Measurements from ENCODE around the gene NPC1L1. TPM values are rescaled to one million over a fixed set of nuclear protein-coding genes. Genes with fewer than 3 reads are reported as not detected.

Gene NPC1L1
- total RNA-seq, 1 experiment from 2014 or later = 6.5 TPM

- H3K4me3 ChIP-seq (ENCODE audit: low read depth, low read length) = no peak overlapping the region
- peaks cover 16% of the 10 kb centered on the region for H3K4me1 ChIP-seq
- Mint-ChIP-seq H3K36me3 (ENCODE audit: insufficient read depth, unreplicated experiment) (peaks cover 57% of the 10 kb centered on the region), H3K4me3 (ENCODE audit: unreplicated experiment) (no peak overlapping the region), H3K4me1 (ENCODE audit: low read depth, unreplicated experiment) (peaks cover 30% of the 10 kb centered on the region), H3K9me3 (ENCODE audit: unreplicated experiment) (no peaks in the 10 kb centered on the region), H3K27ac (ENCODE audit: unreplicated experiment) (no peak overlapping the region), H3K27me3 (ENCODE audit: insufficient read depth, unreplicated experiment) (no peaks in the 10 kb centered on the region)
- intact Hi-C loops (cut with micrococcal nuclease; ENCODE audit: unreplicated experiment) = loop anchor here (10.0 kb wide), 1 partner anchor 335 kb away; no protein-coding TSS in a partner anchor
- no peak for DNase-seq
- BruUV-seq (replicated peaks) = no TSS peak
- H3K9me3 ChIP-seq = no peaks in the 10 kb centered on the region
- no peaks in the 10 kb centered on the region; the same call in none of the 2 replicates for H3K36me3 ChIP-seq (ENCODE audit: control insufficient read depth, insufficient read depth, low read length)
- no peaks in the 10 kb centered on the region for H3K27me3 ChIP-seq (replicated peaks; ENCODE audit: control insufficient read depth, insufficient read depth, low read length)
- ChIA-PET CTCF (no interaction called here), POLR2A (no interaction called here)
- no peak for TF ChIP-seq CTCF (IDR thresholded peaks at IDR 0.05; ENCODE audit: insufficient read depth in 1 of 2, low read depth in 1 of 2, low read length in 1 of 2, severe bottlenecking in 1 of 2, unreplicated experiment in 1 of 2)
Measured at GRCh38 chr7:44470135-44470479, 71.0 kb downstream of the NPC1L1 start.

GRCh38 chr7:44469461-44470134 lies 71.5 kb downstream of the NPC1L1 start:
- H3K27me3 ChIP-seq (replicated peaks; ENCODE audit: control insufficient read depth, insufficient read depth, low read length) = no peaks in the 10 kb centered on the region
- Mint-ChIP-seq H3K4me3 (ENCODE audit: unreplicated experiment) (no peak overlapping the region), H3K4me1 (ENCODE audit: low read depth, unreplicated experiment) (peaks cover 28% of the 10 kb centered on the region), H3K27me3 (ENCODE audit: insufficient read depth, unreplicated experiment) (no peaks in the 10 kb centered on the region), H3K27ac (ENCODE audit: unreplicated experiment) (no peak overlapping the region), H3K36me3 (ENCODE audit: insufficient read depth, unreplicated experiment) (peaks cover 52% of the 10 kb centered on the region), H3K9me3 (ENCODE audit: unreplicated experiment) (no peaks in the 10 kb centered on the region)
- no peaks in the 10 kb centered on the region for H3K9me3 ChIP-seq
- H3K36me3 ChIP-seq (ENCODE audit: control insufficient read depth, insufficient read depth, low read length) = no peaks in the 10 kb centered on the region; the same call in none of the 2 replicates
- H3K4me3 ChIP-seq (ENCODE audit: low read depth, low read length) = no peak overlapping the region
- BruUV-seq (replicated peaks) = no TSS peak
- no peak for TF ChIP-seq CTCF (IDR thresholded peaks at IDR 0.05; ENCODE audit: insufficient read depth in 1 of 2, low read depth in 1 of 2, low read length in 1 of 2, severe bottlenecking in 1 of 2, unreplicated experiment in 1 of 2)
- CTCF ChIA-PET = no interaction called here
- intact Hi-C loops (cut with micrococcal nuclease; ENCODE audit: unreplicated experiment) = loop anchor here (10.0 kb wide), 1 partner anchor 335 kb away; no protein-coding TSS in a partner anchor
- peaks cover 16% of the 10 kb centered on the region for H3K4me1 ChIP-seq
- POLR2A ChIA-PET = no interaction called here
- no peak for DNase-seq

- Histone ChIP-seq H3K9me3 (no peaks in the 10 kb centered on the region), H3K4me3 (ENCODE audit: low read depth, low read length) (no peak overlapping the region), H3K27me3 (replicated peaks; ENCODE audit: control insufficient read depth, insufficient read depth, low read length) (no peaks in the 10 kb centered on the region), H3K36me3 (ENCODE audit: control insufficient read depth, insufficient read depth, low read length) (no peaks in the 10 kb centered on the region), H3K4me1 (no peaks in the 10 kb centered on the region)
- POLR2A ChIA-PET = no interaction called here
- intact Hi-C loops (cut with micrococcal nuclease; ENCODE audit: unreplicated experiment) = no loop called here
- H3K4me1 Mint-ChIP-seq (ENCODE audit: low read depth, unreplicated experiment) = peaks cover 8% of the 10 kb centered on the region
- H3K27me3 Mint-ChIP-seq (ENCODE audit: insufficient read depth, unreplicated experiment) = no peaks in the 10 kb centered on the region
- no peak for TF ChIP-seq CTCF (IDR thresholded peaks at IDR 0.05; ENCODE audit: insufficient read depth in 1 of 2, low read depth in 1 of 2, low read length in 1 of 2, severe bottlenecking in 1 of 2, unreplicated experiment in 1 of 2)
- no peak overlapping the region for H3K27ac Mint-ChIP-seq (ENCODE audit: unreplicated experiment)
- H3K9me3 Mint-ChIP-seq (ENCODE audit: unreplicated experiment) = no peaks in the 10 kb centered on the region
- CTCF ChIA-PET = no interaction called here
- no TSS peak for BruUV-seq (replicated peaks)
- DNase-seq = no peak
- no peak overlapping the region for H3K4me3 Mint-ChIP-seq (ENCODE audit: unreplicated experiment)
- H3K36me3 Mint-ChIP-seq (ENCODE audit: insufficient read depth, unreplicated experiment) = peaks cover 46% of the 10 kb centered on the region
Measured at GRCh38 chr7:44467217-44467548, 73.9 kb downstream of the NPC1L1 start.

Measured in Caco-2 (cell line).